Measurements from ENCODE around the gene MPC2. TPM values are rescaled to one million over a fixed set of nuclear protein-coding genes. Genes with fewer than 3 reads are reported as not detected.

Gene MPC2
- total RNA-seq, 1 experiment from 2014 or later = 32.9 TPM

DNA sequence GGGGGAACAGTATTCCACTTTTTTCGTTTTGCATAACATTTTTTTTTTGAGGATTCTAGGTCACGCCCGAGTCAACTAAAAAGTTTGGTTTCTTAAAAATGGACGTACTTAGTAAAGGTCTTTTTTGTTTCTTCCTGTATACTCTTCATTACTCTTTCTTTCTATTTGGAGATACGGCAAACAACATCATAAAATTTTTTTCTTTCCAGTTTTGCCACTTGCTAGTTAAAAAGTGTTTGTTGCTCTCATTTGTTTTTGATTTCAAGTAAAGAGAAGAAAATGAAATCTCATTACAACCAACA is 788 bp upstream of the MPC2 start:
- Mint-ChIP-seq H3K27me3 (ENCODE audit: low read depth) (no peaks in the 10 kb centered on the region), H3K9me3 (peaks cover 0 to 3% of the 10 kb centered on the region in 2 experiments; a peak in 1 of 5 replicates), H3K4me1 (peaks cover 19 to 24% of the 10 kb centered on the region in 2 experiments), H3K4me3 (peak overlapping the region; percentile 88 to 97), H3K36me3 (ENCODE audit: insufficient read depth in 1 of 3, low read depth in 3 of 3) (peaks cover 0 to 14% (median 6%) of the 10 kb centered on the region in 3 experiments; a peak in 6 of 7 replicates), H3K27ac (peak overlapping the region; percentile 97 to 100 (median 97))
- H3K27me3 ChIP-seq (ENCODE audit: insufficient read depth, low read length) = no peaks in the 10 kb centered on the region
- H3K79me2 ChIP-seq (ENCODE audit: insufficient read depth, low read length) = peaks cover 7% of the 10 kb centered on the region; the same call in 1 of the 2 replicates
- no peak overlapping the region for H4K5ac ChIP-seq (ENCODE audit: insufficient read length, low read depth, low read length)
- 0 out of 2 replicates have a peak, but pooled peaks cover 3% of the 10 kb centered on the region for H3K4me1 ChIP-seq (ENCODE audit: insufficient read depth, low read length)
- peaks cover 11% of the 10 kb centered on the region for H3K23me2 ChIP-seq (ENCODE audit: insufficient read length, low read depth, low read length, poor library complexity, severe bottlenecking)
- H3K4me2 ChIP-seq (ENCODE audit: insufficient read depth, insufficient read length, low read length) = peak overlapping the region; percentile 74
- TF ChIP-seq, protein P1, sequence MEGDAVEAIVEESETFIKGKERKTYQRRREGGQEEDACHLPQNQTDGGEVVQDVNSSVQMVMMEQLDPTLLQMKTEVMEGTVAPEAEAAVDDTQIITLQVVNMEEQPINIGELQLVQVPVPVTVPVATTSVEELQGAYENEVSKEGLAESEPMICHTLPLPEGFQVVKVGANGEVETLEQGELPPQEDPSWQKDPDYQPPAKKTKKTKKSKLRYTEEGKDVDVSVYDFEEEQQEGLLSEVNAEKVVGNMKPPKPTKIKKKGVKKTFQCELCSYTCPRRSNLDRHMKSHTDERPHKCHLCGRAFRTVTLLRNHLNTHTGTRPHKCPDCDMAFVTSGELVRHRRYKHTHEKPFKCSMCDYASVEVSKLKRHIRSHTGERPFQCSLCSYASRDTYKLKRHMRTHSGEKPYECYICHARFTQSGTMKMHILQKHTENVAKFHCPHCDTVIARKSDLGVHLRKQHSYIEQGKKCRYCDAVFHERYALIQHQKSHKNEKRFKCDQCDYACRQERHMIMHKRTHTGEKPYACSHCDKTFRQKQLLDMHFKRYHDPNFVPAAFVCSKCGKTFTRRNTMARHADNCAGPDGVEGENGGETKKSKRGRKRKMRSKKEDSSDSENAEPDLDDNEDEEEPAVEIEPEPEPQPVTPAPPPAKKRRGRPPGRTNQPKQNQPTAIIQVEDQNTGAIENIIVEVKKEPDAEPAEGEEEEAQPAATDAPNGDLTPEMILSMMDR (conservative IDR thresholded peaks at IDR 0.05) = no peak
- H3K56ac ChIP-seq (ENCODE audit: insufficient read length, low read depth, low read length) = no peak overlapping the region
- H4K20me1 ChIP-seq (ENCODE audit: control insufficient read depth, insufficient read depth, insufficient read length) = no peaks in the 10 kb centered on the region
- H3K79me1 ChIP-seq (ENCODE audit: insufficient read depth, low read depth, low read length, poor library complexity, severe bottlenecking) = no peaks in the 10 kb centered on the region
- H4K8ac ChIP-seq (replicated peaks; ENCODE audit: insufficient read length, low read depth, low read length) = no peak overlapping the region
- H3K9me3 ChIP-seq (ENCODE audit: control insufficient read depth, low read depth, low read length) = no peaks in the 10 kb centered on the region
- no peak overlapping the region for H2BK15ac ChIP-seq (ENCODE audit: low read depth, low read length)
- no peak overlapping the region for H3K23ac ChIP-seq (ENCODE audit: insufficient read length, low read depth, low read length)
- H4K91ac ChIP-seq (ENCODE audit: insufficient read length, low read depth, low read length) = no peak overlapping the region
- no peak for DNase-seq
- H3K4ac ChIP-seq (ENCODE audit: low read depth, low read length) = no peak overlapping the region
- H2AK5ac ChIP-seq (ENCODE audit: insufficient read length, low read length) = no peak overlapping the region
- no peak overlapping the region for H2BK12ac ChIP-seq (ENCODE audit: insufficient read length, low read depth, low read length)
- H2BK120ac ChIP-seq (ENCODE audit: low read depth, low read length, poor library complexity, severe bottlenecking) = no peak overlapping the region
- no CpG with 5 or more reads among the region's 5 CpGs for WGBS (ENCODE audit: extremely low coverage, insufficient read length, low lambda C conversion rate)
- H2BK5ac ChIP-seq (ENCODE audit: insufficient read length, low read length) = no peak overlapping the region
- peak overlapping the region; percentile 10 for H3K18ac ChIP-seq (ENCODE audit: insufficient read length, low read depth, low read length)
- H2AFZ ChIP-seq (ENCODE audit: low read length) = no peak overlapping the region
- peak overlapping the region; percentile 93 for H3K9ac ChIP-seq (ENCODE audit: extremely low read depth, insufficient read length, low read length)
- no peak overlapping the region for H3K14ac ChIP-seq (ENCODE audit: insufficient read depth, low read length)
- H3T11ph ChIP-seq (ENCODE audit: low read length) = no peak overlapping the region
- no peak overlapping the region for H2BK20ac ChIP-seq (ENCODE audit: low read depth, low read length, poor library complexity, severe bottlenecking)
- peak overlapping the region; percentile 37 for H3K27ac ChIP-seq (ENCODE audit: insufficient read length, low read depth, low read length)

Measured in H9 (cell line).